Iris pigment epithelial cell (primary cell): ENCODE data around the gene FZD7.

Experiments
- DNase-seq: peaks from one replicate; pipeline ENCODE4 v3.0.0-alpha.2; 2011; ENCODE audit warnings: low read depth

Gene FZD7

DNA sequence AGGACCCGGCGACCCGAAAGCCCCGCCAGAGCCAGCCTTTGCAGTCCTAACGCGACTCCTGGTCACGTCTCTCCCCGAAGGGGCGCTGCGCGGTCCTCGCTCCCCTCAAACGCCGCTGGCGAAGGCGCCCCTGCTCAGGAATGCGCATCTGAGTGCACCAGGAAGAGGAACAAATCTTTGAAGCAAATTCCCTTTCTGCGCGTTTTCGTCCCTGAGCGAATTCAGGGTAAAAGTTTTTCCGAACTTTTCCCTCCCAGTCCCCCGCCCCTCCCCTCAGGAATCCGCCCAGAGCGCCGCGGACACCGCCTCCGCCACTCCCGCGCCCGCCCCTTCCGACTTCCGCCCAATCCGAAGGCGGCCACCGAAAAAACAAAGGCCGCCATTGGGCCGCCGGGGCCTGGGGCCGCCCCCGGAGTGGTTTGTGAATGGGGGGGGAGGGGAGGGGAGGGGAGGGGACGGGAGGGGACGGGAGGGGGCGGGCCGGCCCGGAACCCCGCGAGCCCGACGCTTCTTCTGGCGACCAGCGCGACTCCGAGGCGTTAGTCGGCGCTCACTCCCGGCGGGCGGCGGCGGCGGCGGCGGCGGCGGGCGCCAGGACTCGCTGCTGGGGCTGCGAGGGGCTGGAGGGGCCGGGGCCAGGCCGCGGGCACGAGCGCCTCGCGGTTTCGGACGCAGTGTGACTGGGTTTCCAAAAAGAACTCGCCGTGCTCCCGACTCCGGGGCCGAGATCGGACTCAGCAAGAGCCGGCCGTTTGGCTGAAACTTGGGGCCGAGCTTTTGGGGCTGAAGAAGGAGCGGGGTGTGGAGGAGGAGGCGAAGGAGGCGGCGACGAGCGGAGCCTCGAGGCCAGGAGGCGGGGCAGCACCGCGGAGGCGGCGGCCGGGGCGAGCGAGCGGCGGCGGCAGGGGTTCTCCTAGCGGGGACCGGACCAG lies at the start of gene FZD7:
Gene FZD7 (plus strand): TSS at position 539 of the 932 bp plus-strand sequence. CDS start 793 bp downstream, outside the sequence.
- DNase-seq, result peak; percentile 95

DNA sequence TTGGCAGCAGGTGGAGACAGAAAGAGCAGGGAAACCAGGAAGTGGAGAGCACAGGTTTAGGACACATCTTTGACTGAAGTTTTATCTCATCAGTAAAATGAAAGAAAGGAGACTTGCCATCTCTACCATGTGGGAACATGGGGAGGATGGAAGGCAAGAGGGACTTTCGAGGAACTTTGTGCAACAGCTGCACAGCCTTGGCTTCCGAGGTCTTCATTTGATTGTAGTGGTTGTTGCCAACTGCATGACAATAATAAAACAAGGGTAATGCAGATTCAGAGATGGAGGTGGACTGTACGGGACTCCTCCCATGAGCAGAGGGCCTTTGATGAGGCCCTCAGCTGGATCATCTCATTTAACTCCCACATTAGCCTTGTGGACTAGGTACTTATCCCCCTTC lies 49.3 kb upstream of the FZD7 start:
- DNase-seq, result no peak

DNA sequence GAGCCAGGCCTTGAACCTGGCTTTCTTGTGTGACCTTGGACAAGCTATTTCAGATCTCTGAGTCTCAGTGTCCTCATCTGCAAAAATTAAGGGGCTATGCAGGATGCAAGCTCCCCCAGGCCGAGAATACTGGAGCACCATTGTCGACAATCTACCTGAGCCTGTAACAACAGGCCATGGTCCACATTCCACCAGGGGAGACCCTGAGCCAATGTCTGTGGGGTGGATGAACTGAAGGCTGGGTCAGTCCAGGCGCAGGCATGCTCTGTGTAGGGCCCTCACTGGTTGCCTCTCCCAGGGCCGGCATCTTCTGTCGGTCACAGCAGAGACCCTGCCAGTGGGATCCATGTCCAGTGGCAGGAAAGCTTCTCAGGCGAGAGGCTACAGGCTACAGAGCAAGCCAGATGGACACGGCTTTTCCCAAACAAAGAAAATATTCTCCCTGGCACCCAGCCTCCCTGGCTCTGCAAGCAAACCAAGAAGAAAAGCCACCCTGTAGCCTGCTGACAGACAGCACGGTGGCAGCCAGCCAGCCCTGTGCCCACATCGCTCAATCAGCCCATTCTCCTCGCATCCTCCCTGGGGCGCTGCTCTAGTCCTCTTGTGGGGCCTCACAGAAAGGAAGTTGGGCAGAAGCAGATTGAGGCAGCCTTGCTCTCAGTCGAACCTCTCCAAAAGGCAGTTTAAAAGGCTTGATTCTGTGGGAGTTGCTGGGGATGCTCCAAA lies 48.7 kb upstream of the FZD7 start:
- no peak for DNase-seq

DNA sequence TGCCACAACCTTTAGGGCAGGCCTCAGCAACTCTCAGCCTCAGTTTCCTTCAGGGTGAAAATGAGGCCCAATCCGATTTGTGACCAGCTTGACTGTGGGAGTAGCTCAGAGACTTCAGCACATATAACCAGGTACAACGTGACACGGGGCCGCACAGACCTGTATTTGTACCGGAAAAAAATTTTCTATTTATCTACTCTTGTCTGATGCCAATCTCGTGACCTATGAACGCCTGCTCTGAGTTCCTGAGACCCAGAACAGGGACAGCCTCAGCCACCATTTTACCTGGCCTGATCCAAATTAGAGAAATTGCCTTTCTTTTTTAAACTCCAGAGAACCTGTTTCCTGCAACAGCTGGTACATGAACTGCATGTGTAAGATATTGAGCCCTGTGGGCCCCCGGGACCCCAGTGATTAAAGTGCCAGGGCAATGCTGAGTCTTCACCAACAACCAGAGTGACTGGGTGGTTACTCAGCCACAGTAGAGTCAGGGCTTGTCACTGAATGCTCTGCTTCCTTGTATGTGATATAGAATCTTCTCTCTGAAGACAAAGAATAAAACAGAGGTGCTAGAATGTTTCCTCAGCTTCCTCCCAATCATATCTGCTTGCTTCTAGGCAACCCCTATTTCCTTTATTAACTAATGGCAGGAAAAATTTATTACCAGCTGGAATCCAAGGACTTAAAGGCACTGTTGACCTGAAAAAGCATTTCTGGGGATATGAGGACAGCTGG lies 47.8 kb upstream of the FZD7 start:
- DNase-seq, result no peak

DNA sequence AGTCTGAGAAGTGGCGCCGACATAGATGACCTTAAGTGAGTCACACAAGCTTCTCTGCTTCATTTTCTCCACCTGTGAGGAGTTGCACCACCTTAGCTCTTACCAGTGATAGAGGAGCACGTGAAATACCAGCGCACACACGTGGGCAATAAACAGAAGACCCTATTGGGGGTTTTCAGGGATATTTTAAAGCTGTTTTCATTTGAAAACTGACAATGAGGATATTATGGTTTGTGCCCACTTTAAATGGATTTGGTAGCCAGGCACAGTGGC lies 47.3 kb upstream of the FZD7 start:
- DNase-seq, result no peak

DNA sequence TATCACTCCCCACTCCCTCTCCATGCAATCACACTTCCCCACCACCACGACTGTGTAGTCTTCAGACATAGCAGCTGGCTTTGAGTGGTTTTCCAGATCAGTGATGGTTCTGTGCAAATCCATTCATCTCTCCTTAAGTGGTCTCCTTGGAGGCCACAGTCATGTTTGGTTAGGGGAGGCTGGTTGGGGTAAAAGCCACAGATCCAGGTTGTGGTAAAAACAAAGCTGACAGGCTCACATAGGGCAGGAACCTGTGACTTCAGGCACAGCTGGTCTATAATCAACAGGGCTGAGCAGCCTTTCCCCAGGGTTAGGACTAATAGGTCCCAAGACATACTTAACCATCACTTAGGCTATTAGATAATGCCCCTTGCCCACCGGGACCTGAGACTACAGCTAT lies 46.2 kb upstream of the FZD7 start:
- no peak for DNase-seq

DNA sequence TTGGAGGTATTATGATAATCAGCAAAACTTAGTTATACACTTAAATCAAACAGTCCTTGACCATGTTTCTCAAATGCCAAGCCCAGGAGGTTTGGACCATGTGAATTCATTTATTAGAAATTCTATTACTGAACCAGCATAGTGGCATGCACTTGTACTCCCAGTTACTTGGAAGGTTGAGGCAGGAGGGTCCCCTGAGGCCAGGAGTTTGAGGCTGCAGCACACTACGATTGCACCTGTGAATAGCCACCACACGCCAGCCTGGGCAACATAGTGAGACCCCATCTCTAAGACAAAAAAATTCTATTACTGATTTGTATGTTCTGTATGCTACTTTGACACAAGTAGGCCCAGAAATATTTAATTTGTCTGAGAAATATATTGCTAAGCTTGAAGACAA lies 43.6 kb upstream of the FZD7 start:
- no peak for DNase-seq

DNA sequence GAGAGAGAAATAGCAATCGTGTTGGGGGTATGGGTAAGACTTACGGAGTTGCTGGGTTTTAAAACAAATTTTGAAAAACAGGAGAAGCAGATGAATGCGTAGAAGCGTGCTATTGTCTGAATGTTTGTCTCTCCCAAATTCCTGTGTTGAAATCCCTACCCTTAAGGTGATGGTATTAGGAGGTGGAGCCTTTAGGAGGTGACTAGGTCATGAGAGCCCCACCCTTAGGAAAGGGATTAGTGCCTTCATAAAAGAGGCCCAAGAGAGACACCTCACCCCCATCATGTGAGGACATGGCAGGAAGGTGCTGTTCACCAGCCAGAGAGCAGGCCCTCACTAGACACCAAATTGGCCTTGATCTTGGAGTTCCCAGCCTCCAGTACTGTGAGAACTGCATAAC lies 40.7 kb upstream of the FZD7 start:
- DNase-seq, result no peak

DNA sequence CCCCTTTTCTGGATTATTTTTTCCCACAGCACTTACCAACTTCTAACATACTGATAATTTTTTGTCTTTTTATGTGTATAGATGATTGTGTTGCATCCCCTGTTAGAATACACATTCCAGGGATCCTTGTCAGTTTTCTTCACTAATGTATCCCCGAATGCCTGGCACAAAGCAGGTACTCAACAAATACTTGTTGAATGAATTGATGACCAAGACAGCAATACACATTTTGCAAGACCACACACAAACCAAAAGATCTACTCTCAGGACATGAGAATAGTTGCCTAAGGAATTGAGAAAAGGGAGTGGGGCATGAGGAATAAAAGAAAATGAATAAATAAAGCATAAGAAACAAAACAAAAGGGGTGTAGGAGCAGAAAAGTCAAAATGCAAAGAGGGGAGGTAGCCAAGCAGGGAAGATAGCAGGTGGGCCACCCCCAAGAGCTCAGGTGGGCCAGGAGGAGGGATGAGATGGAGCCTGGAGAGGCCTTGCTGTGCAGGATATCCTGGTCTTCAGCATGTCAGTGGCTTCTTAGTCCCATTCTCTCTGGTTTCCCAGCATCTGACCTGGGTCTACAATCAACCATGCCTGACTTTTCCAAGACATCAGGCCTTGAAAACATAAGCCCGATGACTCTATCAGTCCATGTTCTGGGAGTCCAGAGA lies 38.5 kb upstream of the FZD7 start:
- no peak for DNase-seq

DNA sequence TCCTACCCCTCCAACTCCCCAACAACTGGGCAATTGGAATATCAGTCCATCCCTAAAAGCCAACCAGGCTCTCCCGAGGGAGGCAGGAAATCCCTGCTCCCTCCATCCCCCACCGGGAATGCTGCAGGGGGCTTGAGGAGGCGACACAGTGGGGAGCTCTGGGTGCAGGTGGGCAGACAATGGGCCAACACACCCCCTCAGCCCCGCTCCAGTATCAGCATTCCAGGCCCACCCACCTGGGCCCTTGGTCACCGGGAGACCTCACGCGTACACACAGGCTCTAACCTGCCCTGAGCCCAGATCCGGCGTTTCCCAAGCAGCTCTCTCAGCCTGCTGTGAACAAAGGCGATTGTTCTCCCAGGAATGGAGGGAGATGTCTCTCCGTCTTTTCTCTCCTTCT lies 37.6 kb upstream of the FZD7 start:
- DNase-seq, result no peak

DNA sequence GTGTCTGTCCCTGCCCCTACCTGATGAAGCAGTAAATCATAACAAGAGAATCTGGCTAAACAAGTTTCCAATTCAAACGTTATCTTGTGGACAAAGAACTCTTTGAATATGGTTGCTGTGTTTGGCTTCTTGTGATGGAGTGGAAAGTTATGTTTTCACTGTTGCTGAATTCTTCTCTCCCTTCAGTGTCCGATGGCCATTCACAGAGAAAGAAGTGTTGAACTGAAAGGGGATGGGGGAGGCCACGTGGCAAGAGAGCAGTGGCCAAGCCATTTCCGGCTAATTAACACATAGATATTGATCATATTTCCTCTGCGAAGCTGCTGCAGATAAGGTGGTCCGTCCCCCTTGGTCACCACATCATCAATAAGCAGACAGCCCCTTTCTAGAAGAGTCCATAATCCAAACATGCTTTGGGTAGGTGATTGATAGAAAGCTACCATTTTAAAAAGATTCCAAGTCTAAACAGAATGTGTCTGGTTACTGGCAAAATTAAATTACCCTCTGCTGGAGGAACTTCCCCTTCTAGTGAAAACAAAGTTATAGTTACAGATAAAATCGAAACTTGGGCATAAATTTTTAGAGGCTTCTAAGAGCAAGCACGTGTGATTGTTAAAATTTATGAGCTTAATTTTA lies 36.9 kb upstream of the FZD7 start:
- DNase-seq, result no peak

DNA sequence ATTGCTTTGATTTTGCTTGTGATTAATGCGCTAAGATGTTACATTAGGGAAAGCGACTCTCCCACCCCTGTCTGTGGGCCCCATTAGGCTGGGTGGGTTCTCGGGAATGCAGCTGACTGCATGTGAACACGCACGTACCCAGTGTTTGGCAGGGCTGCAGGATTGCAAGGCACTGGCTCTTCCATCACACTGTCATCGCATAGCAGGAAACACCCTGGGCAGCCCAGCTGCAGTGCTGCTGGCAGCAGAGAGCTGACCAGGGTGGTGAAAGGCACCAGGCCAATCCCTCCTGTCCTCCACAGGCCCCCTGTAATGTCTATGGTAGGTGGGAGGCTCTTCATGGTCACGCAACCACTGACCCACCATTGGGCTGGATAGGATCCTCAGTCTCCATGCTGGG lies 34.4 kb upstream of the FZD7 start:
- DNase-seq, result no peak

DNA sequence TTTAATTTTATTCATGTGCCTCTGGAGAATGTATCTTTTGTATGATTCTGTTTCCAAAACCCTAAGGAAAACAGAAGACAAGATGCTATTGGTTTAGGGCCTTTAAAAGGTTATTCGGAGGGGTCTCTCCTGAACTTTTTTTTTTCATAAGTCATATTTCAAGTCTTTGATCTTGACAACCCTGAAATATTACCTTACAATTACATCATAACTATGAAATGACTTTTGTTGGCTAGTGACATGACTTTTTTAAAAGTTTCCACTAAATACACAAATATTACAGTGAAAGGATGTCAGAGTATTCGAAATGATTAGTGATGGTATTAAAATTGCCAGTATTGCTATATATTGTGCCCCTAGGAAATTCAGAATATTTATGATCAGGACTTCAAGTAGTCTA lies 31.8 kb upstream of the FZD7 start:
- DNase-seq, result no peak

DNA sequence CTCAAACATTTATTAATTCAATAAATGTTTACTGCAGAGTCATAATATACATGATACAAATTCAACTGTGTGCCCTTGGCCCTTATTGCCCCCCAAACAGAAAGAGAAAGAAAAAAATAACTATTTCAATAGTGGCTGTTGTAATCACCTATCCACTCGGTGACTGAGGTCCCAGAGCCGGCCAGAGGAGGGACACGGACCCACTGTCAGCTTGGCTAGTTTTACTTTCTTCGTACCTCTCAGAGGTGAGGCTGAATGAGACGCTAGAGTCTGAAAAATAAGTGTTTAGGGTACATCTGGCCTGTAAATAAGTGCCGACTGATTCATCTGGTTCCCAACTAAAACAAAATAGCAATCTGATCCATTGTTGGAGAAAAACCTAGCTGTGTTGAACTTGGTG lies 31.3 kb upstream of the FZD7 start:
- DNase-seq, result no peak

DNA sequence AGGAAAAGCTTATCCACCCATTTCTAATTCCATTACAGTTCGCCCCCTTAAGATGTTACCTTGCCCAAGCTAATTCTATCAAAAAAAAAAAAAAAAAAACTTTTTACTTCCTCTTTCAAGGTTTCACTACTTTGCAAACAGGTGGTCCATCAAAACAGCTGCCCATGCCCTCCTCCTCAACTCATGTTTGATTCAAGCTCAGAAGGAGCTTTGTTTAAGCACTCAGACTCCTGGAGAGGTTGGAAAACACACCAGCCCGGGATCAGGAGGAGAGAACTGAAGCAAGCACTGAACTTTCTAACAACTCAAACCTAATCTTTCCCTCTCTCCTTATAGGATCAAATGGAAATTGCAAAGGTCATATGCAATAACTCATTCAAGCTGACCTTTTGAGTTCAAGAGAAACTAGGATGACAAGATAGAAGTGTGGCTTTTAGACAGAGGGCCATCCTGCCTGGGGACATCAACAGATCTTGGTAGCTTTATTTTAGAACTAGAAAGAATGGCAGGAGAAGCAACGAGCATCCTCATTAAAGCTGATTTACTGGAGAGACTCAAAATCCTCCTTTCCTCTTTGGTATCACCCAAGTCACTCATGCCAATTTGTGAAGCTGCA lies 28.3 kb upstream of the FZD7 start:
- DNase-seq, result no peak

DNA sequence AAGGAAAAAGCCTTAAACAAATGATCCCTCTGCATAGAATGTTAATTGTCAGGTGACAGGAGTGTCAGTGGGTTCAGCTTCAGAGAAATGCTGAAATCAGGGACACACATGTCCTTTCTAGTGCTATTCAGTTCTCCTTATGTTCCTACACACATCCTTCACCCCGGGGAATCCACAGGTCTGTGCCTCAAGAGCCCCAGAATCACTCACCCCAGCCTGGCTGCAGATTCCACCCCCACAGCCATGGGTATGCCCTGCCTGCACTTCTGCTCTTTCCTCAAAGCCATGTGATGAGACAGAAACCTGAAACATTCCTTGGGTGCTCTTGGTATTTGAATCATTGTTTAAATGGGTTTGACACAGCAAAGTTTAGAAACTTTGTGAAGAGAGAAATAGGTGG lies 27.4 kb upstream of the FZD7 start:
- peak; percentile 7 for DNase-seq

DNA sequence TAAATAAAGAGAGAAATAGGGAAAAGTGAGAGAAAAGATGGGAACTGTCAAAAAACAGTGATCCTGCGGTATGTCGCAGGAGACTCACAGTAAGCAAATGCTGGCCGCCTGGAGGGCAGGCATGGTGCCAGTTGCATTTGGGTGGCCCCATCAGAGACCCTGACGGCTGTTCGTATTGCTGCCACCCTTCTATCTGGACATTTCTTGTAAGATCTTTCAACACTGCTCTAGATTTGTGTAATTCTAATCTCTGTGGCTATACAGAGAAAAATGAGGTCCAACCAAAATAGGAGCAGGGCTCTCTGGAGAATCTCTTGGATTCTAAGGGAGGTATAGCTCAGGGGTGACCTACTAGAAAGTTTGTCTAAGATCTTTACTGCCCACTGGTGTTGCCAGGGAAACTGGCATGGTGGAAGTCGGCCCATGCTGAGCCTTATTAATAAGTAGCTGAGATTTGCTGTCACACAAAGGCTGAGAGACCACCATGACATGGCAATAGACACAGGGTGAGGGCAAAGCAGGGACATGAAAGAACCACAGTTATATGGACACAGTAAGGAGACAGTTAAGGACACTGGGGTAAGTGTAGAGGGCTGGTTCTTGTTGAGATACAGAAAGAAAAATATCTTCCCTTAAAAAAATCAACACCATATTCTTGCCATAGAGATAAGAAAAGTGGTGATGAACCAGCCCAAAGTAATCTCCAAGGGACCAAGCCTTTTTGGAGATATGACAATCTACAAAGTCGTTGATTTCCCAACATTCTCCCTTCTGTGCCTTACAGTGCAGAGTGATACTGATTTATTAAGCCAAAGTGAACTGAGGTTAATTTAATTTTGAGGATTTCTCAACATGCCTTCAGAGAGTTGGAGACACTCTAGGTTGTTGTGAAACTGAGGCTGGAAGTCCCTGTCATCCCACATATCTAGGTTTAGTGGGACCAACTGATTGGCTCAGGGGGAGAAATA lies 26.4 kb upstream of the FZD7 start:
- no peak for DNase-seq

DNA sequence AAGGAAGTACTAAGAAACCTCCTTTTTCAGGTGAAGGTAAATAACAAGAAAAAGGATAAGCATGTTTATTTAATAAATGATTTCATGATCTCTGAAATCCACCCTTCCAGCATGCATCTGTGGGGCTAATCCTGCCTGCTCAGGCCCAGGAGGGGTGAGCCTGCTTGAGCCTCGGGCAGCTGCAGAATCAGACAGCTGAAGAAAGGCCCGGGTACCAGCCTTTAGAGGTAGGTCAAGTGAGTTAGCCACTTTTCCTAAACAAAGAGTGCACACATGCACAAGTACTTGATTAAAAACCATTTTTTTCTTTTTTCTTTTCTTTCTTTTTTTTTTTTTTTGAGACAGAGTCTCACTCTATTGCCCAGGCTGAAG lies 25.7 kb upstream of the FZD7 start:
- DNase-seq, result no peak

DNA sequence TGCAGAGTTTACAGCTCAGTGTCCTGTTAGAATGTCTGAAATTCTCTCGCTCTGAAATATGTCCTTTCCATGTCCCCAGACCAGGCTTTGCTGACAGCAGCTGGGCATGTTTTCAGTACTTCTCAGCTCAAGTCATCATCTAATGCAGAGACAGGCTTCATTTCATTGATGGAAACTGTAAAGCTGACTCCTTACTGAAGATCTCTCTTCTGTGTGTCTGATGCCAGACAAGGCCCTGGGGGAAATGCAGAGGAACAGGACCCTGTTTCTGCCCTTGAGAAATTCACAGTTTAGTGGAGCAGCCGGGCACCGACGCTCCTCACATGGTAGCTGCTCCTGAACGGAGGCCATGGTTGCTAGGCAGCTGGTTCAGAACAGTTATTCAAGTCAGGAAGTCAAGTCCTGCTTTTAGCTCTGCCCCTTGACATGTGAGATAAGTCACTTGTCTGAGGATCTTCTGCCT lies 24.6 kb upstream of the FZD7 start:
- DNase-seq, result peak; percentile 31

DNA sequence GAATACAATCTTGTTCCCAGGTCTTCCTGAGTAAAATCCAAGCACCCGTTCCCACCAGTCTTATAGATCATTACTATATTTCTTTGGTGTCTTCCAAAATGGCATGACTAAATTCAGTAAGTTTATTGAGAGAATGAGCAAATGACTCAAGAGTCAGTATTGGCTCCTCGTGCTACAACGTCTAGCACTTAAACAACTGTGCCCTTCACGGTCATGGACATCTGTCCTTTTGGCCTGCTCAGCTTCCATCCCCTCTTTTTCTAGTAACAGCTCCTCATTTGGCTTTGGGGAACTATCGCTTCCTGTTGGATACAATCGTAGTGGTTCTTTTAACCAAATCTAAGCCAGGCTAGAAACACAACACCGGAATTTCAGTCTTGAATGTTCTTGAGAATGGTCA lies 24.1 kb upstream of the FZD7 start:
- DNase-seq, result no peak
